HG03457 (cell line): Measurements from ENCODE around the gene LRRC61.

Source experiments
- ATAC-seq: cut with Tn5 transposase; IDR thresholded peaks from one replicate; pipeline ENCODE4 v1.9.1; 2021; ENCODE audit warnings: moderate number of reproducible peaks; ENCODE audit not compliant: unreplicated experiment

LRRC61 gene

DNA sequence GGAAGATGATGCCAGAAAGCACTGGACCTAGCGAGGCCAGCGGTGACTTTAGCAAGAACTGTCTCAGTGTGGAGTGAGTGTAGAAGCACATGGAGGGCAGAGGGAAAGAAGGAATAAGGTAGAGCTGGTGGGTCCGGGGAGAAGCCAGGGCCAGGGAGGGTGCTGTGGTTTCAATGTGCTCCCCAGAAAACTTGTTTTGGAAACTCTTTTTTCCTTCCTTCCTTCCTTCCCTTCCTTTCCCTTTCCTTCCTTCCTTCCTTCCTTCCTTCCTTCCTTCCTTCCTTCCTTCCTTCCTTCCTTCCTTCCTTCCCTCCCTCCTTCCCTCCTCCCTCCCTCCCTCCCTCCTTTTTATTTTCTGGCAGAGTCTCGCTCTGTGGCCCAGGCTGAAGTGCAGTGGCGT is 23.8 kb downstream of the LRRC61 start:
- ATAC-seq = no peak

DNA sequence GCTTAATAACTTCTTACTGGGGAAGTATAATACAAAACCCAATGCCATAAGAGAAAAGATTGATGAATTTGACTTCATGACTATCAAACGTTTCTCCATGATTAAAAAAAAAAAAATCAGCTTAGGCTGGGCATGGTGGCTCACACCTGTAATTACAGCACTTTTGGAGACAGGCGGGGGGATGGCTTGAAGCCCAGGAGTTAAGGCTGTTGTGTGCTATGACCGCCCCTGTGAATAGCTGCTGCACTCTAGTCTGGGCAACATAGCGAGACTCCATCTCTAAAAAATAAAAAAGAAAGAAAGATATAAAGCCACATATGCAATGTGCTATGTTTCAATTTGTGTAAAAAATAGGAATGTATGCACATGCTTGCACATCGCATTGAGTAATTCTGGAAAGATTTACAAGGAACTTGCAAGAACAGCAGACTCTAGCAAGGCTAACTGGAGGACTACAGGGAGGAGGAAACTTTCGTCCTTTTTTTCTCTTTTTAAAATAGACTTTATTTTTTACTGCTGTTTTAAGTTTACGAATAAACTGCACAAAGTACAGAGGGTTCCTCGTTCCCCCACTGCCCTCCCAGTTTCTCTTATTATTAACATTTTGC is 28.5 kb downstream of the LRRC61 start:
- ATAC-seq = no peak

DNA sequence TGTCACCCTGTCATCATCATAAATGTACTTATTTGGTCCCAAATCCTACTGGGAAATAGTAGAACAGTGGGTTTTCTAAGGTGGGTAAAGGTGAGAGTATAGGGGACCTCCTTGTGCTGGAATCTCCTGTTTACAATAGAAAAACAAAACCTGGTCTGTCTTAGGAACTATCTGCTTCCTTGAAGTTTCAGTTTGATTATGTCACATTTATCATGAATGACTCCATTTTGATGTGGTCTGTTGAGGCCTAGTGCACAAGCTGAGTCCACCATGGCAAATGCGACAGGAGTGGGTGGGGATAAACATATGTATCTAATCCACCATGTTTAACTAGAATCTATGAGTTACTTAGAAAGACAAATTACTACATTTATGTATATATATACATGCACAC is 32.5 kb downstream of the LRRC61 start:
- ATAC-seq = no peak

DNA sequence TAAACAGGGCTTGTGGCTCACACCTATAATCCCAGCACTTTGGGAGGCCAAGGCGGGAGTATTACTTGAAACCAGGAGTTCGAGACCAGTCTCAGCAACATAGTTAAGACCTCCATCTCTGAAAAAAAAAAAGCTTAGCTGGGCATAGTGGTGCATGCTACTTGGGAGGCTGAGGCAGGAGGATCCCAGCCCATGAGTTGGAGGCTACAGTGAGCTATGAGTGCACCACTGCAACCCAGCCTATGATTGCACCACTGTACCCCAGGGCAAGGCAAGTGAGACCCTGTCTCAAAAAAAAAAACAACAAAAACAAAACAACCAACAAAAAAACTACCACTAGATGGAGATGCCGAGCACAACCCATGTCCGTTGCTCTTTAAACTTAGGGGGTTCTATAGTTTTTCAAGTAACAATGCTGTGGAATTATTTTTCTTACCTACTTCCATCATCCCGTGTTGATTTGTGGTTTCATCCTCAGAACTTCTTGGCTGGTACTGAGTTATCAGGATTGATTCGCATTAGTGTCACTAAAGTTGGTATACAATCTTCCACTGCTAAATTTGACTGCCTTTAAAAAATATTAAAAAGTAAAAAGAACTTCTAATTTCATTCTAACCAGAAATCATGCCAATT is 33.2 kb downstream of the LRRC61 start:
- no peak for ATAC-seq

DNA sequence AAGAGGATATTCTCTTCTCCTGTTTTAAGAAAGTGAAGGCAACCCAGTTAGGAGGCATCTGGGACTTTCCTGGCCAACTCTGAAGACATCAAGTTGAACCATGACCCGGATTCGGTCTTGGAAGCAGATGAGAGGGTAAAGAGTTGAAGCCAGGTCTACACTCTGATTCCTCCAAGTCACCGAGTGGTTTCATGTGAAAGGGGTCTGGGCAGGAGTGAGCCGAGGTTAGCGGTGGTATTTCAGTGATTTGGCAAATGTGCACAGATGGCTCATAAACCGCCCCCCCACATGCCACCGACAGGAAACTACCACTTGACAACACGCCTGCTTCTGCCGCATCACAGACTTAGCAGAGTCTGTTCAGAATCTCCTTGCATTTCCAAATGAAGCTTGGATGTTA is 34.1 kb downstream of the LRRC61 start:
- no peak for ATAC-seq

DNA sequence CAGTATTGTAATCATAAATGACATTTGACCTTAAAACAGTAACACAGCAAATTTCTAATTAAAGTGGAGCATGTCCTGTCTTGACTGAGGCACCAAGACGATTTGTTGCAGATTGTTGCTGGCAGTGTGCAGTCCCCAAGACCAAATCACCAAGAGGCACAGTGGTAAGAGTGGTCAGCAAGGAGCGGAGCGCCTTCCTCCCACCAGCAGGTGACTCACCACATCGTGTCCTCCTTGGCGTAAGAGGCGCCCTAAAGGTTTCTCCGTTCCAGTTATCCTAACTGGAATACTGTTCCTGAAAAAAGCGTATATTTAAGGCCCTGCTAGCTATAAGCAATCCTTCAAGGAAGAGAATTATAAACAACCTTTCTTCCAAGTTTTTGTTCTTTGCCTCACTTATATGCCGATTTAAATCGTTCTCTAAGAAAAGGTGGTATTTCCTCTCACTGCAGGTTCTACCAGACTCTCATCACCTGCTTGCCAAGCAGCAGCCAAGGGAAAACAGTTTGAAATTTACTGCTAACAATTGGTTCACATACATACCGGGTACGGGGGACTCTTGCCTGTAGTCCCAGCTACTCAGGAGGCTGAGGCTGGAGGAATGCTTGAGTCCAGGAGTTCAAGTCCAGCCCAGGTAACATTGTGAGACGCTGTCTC is 34.7 kb downstream of the LRRC61 start:
- no peak for ATAC-seq

DNA sequence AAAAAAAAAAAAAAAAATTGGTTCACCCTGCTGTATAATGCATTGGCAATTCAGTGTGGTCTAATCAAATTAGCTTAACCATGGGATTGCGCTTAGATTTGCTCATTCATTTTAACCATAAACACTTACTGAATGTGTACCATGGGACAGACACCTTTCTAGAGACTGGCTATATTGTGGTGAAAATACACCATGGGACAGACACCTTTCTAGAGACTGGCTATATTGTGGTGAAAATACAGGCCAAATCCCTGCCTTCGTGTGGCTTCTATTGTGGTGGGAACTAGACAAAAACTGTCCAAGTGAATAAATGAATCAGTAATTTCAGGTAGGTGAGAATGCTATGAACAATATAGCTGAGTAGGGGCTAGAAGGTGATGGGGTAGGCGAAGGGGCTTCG is 35.3 kb downstream of the LRRC61 start:
- ATAC-seq = no peak

DNA sequence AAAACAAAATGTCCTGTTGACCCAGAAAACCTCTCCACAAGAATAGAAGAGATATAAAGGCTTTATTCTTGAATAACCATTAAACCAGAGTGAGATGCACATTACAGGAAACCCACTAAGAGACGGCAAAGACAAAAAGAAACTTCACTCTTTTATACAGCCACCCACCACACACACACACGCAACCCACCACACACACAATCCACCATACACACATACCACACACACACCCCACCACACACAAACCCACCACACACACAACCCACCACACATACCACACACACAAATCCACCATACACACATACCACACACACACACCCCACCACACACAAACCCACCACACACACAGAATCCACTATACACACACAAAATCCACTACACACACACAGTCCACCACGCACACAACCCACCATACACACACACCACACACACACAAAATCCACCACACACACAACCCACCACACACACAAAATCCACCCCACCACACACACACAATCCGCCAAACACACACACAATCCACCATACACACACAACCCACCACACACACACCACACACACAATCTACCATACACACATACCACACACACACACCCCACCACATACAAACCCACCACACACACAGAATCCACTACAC is 36.0 kb downstream of the LRRC61 start:
- ATAC-seq = no peak

DNA sequence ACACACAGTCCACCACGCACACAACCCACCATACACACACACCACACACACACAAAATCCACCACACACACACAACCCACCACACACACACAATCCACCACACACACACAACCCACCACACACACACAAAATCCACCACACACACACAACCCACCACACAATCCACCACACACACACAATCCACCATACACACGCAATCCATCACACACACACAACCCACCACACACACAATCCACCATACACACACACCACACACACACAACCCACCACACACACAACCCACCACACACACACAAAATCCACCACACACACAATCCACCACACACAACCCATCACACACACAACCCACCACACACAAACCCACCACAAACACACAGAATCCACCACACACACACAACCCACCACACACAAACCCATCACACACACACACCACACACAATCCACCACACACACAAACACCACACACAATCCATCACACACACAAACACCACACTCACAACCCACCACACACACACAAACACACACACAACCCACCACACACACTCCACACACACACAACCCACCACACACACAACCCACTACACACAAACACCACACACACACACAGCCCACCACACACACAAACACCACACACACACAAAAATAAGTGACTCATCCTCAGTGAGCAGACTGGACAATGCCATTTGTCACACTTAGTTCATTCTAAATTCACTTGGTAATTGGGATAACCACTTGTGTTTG is 36.6 kb downstream of the LRRC61 start:
- ATAC-seq = no peak

DNA sequence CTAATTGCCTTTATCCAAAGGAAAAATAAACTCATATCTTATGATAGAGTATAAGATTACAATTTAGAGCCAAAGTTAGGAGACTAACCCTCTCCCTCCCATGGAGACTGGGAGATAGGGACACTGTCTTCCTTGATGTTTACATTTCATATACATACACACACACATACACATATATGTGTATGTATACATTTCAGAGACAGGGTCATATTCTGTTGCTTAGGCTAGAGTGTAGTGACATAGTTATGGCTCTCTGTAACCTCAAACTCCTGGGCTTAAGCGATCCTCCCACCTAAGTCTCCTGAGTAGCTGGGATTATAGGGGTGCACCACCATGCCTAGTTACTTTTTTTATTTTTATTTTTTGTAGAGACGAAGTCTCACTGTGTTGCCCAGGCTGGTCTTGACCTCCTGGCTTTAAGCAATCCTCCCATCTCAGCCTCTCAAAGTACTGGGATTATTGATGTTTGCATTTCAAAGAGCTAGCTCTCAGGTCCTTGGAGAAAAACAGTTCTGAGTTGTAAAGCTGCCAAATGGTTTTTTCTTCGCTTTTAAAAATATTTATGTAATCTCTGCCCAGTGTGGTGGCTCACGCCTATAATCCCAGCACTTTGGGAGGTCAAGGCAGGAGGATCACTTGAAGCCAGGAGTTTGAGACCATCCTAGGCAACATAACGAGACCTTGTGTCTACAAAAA is 37.4 kb downstream of the LRRC61 start:
- no peak for ATAC-seq

DNA sequence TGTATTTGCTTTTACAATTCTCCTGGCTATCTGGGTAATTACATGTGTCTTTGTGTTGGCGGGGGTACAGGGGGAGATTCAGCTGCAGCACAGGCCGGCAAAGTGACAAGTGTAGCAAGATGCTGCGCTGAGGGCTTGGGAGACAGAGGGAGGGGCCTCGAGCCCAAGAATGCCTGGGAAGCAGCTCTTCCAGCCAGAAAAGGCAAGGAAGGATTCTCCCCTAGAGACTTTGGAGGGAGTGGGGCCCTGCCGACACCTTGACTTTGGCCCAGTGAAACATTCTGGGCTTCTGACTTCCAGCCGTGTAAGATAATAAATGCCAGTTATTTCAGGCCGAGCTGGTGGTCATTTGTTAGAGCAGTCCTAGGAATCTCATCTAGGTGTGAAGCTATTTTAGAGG is 38.2 kb downstream of the LRRC61 start:
- no peak for ATAC-seq

DNA sequence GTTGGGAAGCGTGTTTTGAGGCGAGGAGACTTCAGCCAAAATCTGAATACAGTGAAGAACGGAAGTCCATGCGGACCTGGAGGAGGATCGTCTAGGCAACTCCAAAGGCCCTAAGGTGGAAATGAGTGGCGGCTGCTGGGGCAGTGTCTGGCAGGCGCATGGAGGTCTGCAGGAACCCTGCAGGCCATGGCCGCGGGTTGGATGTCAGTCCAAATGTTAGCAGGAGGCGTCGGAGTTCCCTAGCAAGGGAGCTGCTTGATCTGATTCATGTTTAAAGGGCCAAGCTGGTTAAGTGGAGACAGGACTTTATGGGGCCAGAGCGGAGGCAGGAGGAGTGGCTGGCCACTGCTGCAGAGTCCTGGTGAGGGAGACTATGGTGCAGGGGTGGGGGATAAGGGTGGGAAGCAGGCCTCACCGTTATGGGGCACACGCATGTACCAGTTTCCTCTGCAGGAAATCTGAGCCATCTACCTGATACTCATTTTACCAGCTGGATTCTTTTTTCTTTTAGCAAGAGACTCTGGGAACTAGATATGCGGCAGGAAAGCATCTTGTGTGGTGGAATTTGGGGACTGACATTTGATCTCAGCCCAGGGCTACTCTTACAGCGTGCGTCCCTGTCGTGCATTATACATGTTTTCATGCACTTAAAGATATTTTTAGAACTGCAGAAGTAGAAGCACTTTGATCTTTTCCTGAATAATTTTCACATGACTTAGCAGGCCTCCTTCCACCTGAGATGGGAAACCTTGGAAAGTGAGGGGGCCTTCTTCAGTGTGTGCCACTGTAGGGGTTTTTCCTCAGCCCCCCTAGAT is 38.9 kb downstream of the LRRC61 start:
- ATAC-seq = no peak

DNA sequence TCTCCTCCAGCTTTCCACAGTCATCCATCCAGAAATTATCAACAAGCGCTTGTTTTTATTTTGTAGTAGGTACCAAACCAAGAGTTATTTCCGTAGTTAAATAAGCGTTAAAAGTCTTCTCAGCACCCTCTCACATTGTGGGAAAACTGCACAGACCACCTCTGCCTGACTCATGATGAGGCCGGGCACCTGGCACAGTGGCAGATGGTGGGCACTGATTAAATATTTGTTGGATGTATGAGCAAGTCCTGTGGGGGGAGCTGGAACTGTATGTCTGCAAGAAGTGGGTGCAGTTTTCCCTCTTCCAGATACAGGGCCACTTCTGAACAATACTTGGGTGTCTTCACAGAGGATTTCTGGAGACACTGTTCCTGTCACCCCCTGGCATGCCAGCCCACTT is 40.2 kb downstream of the LRRC61 start:
- ATAC-seq = no peak

DNA sequence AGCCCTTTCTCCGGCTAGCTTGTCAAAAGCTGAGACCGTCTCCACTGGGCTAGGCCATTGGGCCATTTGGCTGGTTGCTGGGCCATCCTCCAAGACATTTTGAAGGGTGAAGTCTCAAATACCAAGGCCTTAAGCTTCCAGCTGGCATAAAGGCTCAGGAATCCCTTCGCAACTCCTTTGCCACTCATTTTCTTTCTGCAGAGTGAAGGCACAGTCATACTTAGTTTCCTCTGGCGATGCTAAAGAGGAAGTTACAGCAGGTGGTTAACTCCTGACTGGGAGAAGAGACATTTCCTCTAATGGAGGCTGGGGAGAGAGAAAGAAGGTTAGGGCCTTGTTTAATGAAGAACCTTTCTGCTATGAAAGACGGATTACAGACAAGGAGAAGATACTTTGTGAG is 40.7 kb downstream of the LRRC61 start:
- no peak for ATAC-seq

DNA sequence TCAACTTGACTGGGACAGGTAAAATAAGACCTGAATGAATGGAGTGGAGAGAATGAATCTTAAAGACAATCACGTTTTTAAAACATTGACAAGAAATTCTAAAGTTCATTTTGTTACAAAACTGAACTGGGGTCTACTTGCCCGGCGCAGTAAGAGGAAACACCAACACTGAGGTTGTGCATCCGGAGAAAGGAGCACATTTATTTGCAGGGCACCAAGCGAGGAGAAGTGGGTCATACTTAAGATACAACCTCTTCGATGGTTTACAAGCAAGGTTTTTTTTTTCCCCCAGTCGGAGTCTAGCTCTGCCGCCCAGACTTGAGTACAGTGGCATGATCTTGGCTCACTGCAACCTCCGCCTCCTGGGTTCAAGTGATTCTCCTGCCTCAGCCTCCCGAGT is 42.0 kb downstream of the LRRC61 start:
- ATAC-seq = no peak

DNA sequence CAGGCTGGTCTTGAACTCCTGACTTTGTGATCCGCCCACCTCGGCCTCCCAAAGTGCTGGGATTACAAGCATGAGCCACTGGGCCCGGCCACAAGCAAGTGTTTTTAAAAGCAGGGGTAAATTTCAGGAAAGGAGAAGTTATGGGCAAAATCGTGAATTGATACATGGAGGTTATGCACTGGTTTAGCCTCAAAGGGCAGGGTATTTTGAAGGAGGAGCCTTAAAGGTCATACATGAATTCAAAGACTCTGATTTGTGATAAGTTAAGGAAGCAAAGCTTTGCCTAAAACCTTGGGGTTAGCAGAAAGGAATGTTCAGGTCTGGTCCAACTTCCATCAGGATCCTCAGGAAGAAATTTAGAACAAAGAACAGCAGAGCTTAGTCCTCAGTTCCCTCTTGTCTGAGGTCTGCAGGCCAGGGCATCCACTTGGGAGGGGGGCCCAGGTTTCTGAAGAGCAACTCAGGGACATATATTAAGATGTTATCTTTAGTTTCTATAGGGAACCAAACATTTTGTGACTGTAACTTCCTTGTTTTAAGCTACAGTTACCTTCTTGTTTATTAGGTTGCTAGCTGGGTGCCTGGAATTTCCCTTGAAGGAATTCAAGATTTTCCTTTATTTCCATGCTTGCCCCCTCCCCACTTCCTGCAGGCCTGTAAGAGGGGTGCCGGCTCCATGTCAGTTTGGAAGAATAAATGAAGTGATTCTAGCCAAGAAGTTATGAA is 42.7 kb downstream of the LRRC61 start:
- no peak for ATAC-seq

DNA sequence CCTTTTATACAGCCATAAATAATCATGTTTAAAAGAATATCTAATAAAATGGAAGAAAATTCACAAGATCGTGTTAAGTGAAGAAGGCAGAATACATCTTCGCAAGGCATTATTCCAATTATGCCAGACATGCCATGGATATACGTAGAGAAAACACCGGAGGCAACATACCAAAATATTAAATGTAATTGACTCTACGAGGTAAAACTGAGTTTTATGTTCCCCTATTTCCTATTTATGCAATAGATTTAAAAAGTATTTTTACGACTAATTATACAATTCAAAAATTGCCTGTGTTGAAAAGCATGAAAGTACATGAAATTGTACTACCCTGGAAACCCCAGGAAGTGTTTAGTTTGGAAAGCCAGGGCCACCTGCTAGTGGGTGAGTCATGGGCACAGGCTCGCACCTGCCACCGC is 44.5 kb downstream of the LRRC61 start:
- ATAC-seq = no peak

DNA sequence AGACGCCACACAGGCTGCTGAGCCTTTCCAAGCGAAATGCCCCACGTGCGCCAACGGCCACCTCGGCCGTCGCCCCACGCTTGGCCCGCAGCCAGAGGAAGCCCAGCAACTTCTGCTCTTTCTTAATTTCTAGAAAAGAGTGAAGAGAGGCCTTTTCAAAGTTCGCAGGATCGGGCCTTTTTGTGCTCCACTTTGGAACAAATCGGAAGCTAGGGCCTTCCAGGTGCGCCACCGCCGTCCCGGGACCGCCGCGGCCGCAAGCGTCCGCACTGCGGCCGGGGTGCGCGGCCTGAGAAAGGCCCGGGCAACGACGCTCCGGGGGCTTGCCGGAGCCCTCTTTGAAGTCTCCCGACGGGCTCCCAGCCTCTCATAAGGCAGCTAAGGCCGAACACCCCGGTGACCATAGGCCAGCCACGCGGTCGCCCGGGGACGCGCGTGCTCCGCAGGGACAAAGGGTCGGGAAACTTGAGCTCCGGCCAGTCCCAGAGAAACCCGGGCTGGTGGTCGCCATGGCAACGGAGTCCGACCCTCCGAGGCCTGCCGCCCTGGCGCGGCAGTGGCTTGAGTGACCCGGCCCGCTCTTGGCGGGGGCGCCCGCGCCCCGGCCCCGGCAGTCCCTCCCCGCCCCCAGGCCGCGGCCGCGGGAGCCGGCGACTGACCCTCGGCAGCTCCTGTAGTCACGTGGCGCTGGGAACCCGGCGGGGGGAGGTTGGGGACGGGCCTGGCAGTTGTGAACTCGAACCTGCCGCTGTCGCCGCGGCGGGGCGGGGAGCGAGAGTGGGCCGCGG is 45.1 kb downstream of the LRRC61 start, which contains the start of gene REPIN1:
Gene REPIN1 (plus strand): TSS at position 727 of the 788 bp plus-strand sequence. CDS start 890 bp downstream, outside the sequence.
- no peak for ATAC-seq
